ENCODE measurements around the gene USP54. TPM values are rescaled to one million over a fixed set of nuclear protein-coding genes. Genes with fewer than 3 reads are reported as not detected.
A peak's percentile ranks its signal among the peaks of the same experiment; 100 is the strongest.

The USP54 gene
- total RNA-seq, 6 experiments from 2014 or later: 1.5 to 5.7 (median 3.6) TPM

GRCh38 chr10:73591935-73592699, 975 bp upstream of the USP54 start:
- ATAC-seq (peak; percentile 88 to 94 (median 93)), DNase-seq (peak; percentile 32 to 81 (median 81))
- no peaks in the 10 kb centered on the region for H3K9me3 ChIP-seq
- TF ChIP-seq, protein P1, sequence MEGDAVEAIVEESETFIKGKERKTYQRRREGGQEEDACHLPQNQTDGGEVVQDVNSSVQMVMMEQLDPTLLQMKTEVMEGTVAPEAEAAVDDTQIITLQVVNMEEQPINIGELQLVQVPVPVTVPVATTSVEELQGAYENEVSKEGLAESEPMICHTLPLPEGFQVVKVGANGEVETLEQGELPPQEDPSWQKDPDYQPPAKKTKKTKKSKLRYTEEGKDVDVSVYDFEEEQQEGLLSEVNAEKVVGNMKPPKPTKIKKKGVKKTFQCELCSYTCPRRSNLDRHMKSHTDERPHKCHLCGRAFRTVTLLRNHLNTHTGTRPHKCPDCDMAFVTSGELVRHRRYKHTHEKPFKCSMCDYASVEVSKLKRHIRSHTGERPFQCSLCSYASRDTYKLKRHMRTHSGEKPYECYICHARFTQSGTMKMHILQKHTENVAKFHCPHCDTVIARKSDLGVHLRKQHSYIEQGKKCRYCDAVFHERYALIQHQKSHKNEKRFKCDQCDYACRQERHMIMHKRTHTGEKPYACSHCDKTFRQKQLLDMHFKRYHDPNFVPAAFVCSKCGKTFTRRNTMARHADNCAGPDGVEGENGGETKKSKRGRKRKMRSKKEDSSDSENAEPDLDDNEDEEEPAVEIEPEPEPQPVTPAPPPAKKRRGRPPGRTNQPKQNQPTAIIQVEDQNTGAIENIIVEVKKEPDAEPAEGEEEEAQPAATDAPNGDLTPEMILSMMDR (IDR thresholded peaks at IDR 0.05): no peak
- TF ChIP-seq POLR2A (IDR thresholded peaks at IDR 0.05): no peak
- H3K27me3 ChIP-seq: no peaks in the 10 kb centered on the region
- H3K27ac ChIP-seq: peak overlapping the region in 1 of 3 donors; percentile 48
- no peaks in the 10 kb centered on the region for H3K36me3 ChIP-seq
- intact Hi-C loops (cut with DNase I): no loop called here
- H3K4me1 ChIP-seq: peaks cover 0 to 41% (median 9%) of the 10 kb centered on the region in 4 donors
- 33% methylated on average over 3 of the region's 3 CpGs for WGBS (ENCODE audit: insufficient coverage, low coverage, low lambda C conversion rate, missing lambda C conversion rate)
- H3K4me3 ChIP-seq: no peak overlapping the region

DNA sequence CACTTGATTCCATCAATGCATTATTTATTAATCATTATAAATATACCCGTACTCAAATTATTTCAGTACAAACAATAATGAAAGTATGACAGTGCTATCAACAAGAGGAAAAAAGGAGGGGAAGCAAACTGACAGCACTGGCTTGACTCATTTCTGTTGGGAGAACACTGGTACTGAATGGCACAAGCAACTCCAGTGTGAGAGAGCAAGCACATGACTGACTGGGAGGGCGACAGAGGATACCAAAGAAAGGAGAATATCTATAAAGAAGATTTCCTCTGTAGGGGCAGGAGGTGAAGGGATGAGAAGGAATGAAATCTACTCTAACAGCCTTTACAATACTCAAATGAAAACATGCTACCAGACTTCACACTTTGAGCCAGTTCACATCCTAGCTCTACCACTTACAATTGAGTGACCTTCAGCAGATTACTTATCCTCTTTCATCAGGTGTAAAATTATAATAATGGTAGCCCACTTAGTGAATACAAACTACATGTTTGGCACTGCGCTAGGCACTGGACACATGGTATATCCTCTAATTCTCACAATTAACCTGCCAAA, 1.5 kb downstream of the USP54 start:
- ATAC-seq: no peak
- no peaks in the 10 kb centered on the region for H3K27me3 ChIP-seq
- TF ChIP-seq, protein P1 (IDR thresholded peaks at IDR 0.05): no peak
- no peak for TF ChIP-seq POLR2A (IDR thresholded peaks at IDR 0.05)
- no peak overlapping the region for H3K27ac ChIP-seq
- 76% methylated on average over 3 of the region's 3 CpGs for WGBS (ENCODE audit: insufficient coverage, low coverage, low lambda C conversion rate, missing lambda C conversion rate)
- no peak for DNase-seq
- no peak overlapping the region for H3K4me3 ChIP-seq
- H3K9me3 ChIP-seq: no peaks in the 10 kb centered on the region
- H3K36me3 ChIP-seq: no peaks in the 10 kb centered on the region
- H3K4me1 ChIP-seq: peaks cover 0 to 52% (median 11%) of the 10 kb centered on the region in 4 donors
- intact Hi-C loops (cut with DNase I): no loop called here

DNA sequence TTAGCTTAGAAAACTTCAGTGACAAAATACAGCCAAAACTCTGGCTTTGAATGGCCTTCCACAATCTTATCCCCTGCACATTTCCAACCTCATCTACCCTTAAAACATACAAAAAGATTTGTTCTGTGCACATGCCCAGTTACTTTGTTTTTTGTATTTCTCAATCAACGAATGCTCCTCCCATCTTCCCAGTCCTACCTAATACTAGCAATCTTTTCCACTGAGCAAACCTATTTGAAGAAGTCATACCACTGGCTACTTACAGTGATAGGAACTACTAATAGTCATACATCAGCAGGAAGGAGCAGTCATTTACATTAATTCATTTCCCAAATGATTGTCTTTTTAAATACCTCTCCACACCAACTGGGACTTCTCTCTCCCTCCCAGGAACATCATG, 2.5 kb downstream of the USP54 start:
- Histone ChIP-seq H3K36me3 (no peaks in the 10 kb centered on the region), H3K27me3 (no peaks in the 10 kb centered on the region), H3K27ac (peak overlapping the region in 1 of 3 donors; percentile 67), H3K9me3 (no peaks in the 10 kb centered on the region), H3K4me1 (peaks cover 0 to 52% (median 11%) of the 10 kb centered on the region in 4 donors), H3K4me3 (no peak overlapping the region)
- WGBS (ENCODE audit: insufficient coverage, low coverage, low lambda C conversion rate, missing lambda C conversion rate): 21% methylated on average over 1 of the region's 1 CpG
- TF ChIP-seq, protein P1 (IDR thresholded peaks at IDR 0.05): no peak
- no peak for TF ChIP-seq POLR2A (IDR thresholded peaks at IDR 0.05)
- intact Hi-C loops (cut with DNase I): no loop called here
- peak; percentile 50 to 71 (median 67) for ATAC-seq
- no peak for DNase-seq

DNA sequence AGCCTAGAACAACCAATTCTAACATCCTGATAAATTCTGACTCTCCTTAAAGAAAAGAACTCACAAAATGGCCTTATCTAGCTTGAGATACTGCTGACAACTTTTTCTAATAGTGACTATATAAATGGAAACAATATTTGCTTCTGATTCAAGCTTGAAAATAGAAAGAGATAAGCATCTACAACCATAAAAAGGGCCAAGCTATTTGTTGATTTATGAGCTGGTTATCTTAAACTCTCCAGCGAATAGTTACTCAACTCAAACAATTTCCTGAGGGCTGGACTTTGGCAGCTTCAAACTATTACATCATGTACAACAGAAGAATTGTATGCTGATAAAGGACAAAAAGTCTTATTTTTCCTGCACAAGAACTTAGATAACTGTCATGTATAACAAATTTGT, 4.6 kb downstream of the USP54 start:
- no peak for TF ChIP-seq POLR2A (IDR thresholded peaks at IDR 0.05)
- TF ChIP-seq, protein P1 (IDR thresholded peaks at IDR 0.05): no peak
- Histone ChIP-seq H3K4me1 (peaks cover 0 to 41% (median 5%) of the 10 kb centered on the region in 4 donors), H3K27ac (peak overlapping the region in 2 of 3 donors; percentile 18 to 44), H3K27me3 (no peaks in the 10 kb centered on the region), H3K36me3 (no peaks in the 10 kb centered on the region), H3K9me3 (no peaks in the 10 kb centered on the region), H3K4me3 (no peak overlapping the region)
- intact Hi-C loops (cut with DNase I): no loop called here
- DNase-seq (peak in 1 of 3 donors; percentile 65), ATAC-seq (peak; percentile 73 to 91 (median 86))
- WGBS (ENCODE audit: insufficient coverage, low coverage, low lambda C conversion rate, missing lambda C conversion rate): 4% methylated on average over 1 of the region's 1 CpG

Measured in right lobe of liver (tissue), 6 donors.